Mesothelial cell of epicardium (in vitro differentiated cells): ENCODE data around the gene RBM19. TPM values are rescaled to one million over a fixed set of nuclear protein-coding genes. Genes with fewer than 3 reads are reported as not detected.

Experiments
- DNase-seq, 2 experiments: peaks; one replicate each; pipeline ENCODE4 v3.0.0; 2021; ENCODE audit warnings: low spot score in 2 of 2; ENCODE audit not compliant: unreplicated experiment in 2 of 2
- H3K27ac Mint-ChIP-seq: 2 replicates; pipeline ENCODE4 v1.8.0; 2021; ENCODE audit warnings: mixed read lengths
- H3K27me3 Mint-ChIP-seq: 2 replicates; pipeline ENCODE4 v1.8.0; 2021; ENCODE audit warnings: low read depth, mixed read lengths
- H3K36me3 Mint-ChIP-seq: 2 replicates; pipeline ENCODE4 v1.8.0; 2021; ENCODE audit warnings: mixed read lengths
- H3K4me1 Mint-ChIP-seq: 2 replicates; pipeline ENCODE4 v1.8.0; 2021; ENCODE audit warnings: mixed read lengths
- H3K4me3 Mint-ChIP-seq: 2 replicates; pipeline ENCODE4 v1.8.0; 2021; ENCODE audit warnings: mild to moderate bottlenecking, moderate library complexity, mixed read lengths
- H3K9me3 Mint-ChIP-seq: 2 replicates; pipeline ENCODE4 v1.8.0; 2021; ENCODE audit warnings: mixed read lengths
- total RNA-seq: library from RNA; stranded (reverse); gene quantifications from 3 replicates; pipeline ENCODE4 v1.2.1, GENCODE V29; 2021
- TF ChIP-seq, protein P1 (sequence below): fragments of 200-600 bp; sonication (generic); IDR thresholded peaks from one replicate; pipeline ENCODE4 v1.5.0; 2021; ENCODE audit warnings: antibody characterized with exemption; ENCODE audit not compliant: unreplicated experiment

RBM19 gene
- total RNA-seq, 1 donor from 2014 or later: 43.4 TPM

DNA sequence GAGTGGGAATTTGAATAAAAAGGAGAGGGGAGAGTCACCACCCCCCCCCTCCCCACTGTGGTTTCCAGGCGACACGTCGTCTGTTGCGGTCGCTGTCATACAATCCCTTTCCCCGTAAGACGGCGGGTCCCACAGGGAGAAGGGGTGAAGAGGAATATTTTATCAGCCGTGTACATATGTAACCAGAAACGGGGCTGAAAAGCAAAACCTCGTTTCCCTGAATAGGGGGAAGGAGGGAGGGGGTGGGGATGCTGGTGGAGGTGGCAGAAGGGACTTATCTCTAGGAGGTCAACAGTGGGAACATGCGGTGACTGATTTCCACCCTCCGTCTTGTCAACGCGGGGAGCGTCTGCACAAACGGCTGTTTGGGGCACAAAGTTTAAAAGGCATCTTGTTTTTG lies 171.4 kb downstream of the RBM19 start:
- Mint-ChIP-seq H3K27ac (no peak overlapping the region), H3K4me1 (no peaks in the 10 kb centered on the region), H3K9me3 (no peaks in the 10 kb centered on the region), H3K4me3 (no peak overlapping the region), H3K27me3 (peaks cover 38% of the 10 kb centered on the region), H3K36me3 (no peaks in the 10 kb centered on the region)
- DNase-seq: no peak
- TF ChIP-seq, protein P1, sequence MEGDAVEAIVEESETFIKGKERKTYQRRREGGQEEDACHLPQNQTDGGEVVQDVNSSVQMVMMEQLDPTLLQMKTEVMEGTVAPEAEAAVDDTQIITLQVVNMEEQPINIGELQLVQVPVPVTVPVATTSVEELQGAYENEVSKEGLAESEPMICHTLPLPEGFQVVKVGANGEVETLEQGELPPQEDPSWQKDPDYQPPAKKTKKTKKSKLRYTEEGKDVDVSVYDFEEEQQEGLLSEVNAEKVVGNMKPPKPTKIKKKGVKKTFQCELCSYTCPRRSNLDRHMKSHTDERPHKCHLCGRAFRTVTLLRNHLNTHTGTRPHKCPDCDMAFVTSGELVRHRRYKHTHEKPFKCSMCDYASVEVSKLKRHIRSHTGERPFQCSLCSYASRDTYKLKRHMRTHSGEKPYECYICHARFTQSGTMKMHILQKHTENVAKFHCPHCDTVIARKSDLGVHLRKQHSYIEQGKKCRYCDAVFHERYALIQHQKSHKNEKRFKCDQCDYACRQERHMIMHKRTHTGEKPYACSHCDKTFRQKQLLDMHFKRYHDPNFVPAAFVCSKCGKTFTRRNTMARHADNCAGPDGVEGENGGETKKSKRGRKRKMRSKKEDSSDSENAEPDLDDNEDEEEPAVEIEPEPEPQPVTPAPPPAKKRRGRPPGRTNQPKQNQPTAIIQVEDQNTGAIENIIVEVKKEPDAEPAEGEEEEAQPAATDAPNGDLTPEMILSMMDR: no peak

DNA sequence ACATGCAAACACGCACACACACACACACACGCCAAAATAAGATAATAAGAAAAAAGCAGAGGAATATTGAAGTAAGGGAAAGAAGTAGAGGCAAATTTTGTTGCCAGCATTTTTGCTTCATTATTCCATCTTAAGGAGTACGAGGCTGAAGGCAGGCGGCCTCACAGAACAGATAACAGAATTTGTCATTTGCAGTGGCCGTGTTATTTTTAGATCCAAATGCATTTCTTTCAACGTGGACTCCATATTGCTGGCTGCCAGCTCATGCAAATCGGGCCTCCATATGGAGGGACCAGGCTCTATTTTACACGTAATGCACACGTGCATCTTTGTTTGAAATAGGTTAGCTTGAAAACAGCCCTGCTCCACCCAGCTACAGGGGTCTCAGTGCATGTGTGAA lies 172.9 kb downstream of the RBM19 start:
- peaks cover 7% of the 10 kb centered on the region for H3K9me3 Mint-ChIP-seq
- H3K4me1 Mint-ChIP-seq: no peaks in the 10 kb centered on the region
- TF ChIP-seq, protein P1: no peak
- H3K27me3 Mint-ChIP-seq: peaks cover 45% of the 10 kb centered on the region
- DNase-seq: no peak
- H3K4me3 Mint-ChIP-seq: no peak overlapping the region
- H3K27ac Mint-ChIP-seq: no peak overlapping the region
- H3K36me3 Mint-ChIP-seq: no peaks in the 10 kb centered on the region

DNA sequence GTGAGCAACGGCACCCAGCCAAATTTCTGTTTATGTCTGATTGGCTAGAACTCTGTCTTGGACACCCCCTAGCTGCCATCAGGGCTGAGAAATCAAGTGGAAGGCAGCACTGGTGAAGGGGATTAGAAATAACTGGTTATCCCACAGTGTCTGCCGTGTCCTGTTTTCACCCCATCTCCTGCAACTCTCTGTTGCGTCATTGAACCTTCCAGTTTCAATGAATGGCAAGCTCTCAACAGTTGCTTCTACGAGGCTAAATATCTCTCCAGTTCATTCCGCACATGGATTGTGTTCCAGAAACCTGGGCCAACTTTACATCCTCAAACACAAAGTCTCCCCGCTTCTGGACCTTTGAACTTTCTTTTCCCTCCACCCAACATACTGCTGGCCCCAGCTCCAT lies 173.7 kb downstream of the RBM19 start:
- TF ChIP-seq, protein P1: no peak
- peaks cover 50% of the 10 kb centered on the region for H3K27me3 Mint-ChIP-seq
- no peak for DNase-seq
- peaks cover 10% of the 10 kb centered on the region for H3K9me3 Mint-ChIP-seq
- H3K4me3 Mint-ChIP-seq: no peak overlapping the region
- H3K4me1 Mint-ChIP-seq: no peaks in the 10 kb centered on the region
- H3K36me3 Mint-ChIP-seq: no peaks in the 10 kb centered on the region
- no peak overlapping the region for H3K27ac Mint-ChIP-seq

DNA sequence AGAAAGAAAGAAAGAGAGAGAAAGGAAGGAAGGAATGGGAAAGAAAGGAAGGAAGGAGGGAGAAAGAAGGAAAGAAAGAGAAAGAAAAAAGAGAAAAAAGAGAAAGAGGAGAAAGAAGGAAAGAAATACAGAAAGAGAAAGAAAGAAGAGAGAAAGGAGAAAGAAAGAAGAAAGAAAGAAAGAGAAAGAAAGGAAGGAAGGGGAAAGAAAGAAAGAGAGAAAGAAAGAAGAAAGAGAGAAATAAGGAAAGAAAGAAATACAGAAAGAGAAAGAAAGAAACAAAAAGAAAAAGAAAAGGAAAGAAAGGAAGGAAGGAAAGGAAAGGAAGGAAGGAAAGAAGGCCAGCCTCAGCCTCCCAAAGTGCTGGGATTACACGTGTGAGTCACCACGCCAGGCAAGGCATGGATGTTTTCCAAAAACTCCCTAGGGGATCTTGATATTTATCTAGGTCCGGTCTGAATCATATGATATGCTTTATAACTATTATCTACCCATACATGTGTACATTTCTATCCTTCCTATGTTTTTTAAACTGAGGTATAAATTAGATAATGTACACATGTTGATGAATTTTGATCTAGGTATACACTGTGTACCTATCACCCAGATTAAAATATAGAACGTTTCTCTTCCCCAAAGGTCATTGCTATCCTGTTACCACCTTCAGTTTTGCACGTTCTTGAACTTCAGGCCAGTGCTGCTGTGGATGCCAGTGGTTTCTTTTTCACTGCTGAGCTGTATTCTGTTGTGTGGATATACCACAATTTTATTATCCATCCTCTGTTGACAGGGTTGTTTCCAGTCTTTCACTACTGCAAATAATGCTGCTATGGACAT lies 177.9 kb downstream of the RBM19 start:
- TF ChIP-seq, protein P1: no peak
- peaks cover 2% of the 10 kb centered on the region for H3K4me1 Mint-ChIP-seq
- H3K27me3 Mint-ChIP-seq: peaks cover 66% of the 10 kb centered on the region
- H3K4me3 Mint-ChIP-seq: no peak overlapping the region
- H3K36me3 Mint-ChIP-seq: no peaks in the 10 kb centered on the region
- no peak for DNase-seq
- H3K9me3 Mint-ChIP-seq: peaks cover 17% of the 10 kb centered on the region
- no peak overlapping the region for H3K27ac Mint-ChIP-seq

DNA sequence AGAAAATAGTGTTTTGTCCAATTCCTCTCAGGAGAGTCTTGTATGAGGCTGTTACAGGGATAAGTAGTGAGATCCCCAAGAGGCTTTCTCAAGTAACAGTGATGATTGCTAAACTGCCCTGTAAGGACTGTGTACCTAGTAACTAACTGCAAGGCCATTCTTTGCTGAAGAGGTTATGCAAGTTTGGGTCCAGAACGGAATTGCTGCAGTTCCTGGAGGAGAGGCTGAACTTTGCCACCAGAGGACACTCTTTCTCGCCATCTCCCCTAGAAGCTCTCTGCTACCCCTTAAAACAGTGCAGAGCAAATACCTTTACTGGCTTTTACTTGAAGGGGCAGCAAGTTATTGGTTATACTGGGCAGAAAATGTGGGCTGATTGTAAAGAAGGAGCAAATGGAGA lies 180.0 kb downstream of the RBM19 start:
- Mint-ChIP-seq H3K4me3 (no peak overlapping the region), H3K9me3 (peaks cover 17% of the 10 kb centered on the region), H3K4me1 (peaks cover 9% of the 10 kb centered on the region), H3K27me3 (peaks cover 61% of the 10 kb centered on the region), H3K36me3 (no peaks in the 10 kb centered on the region), H3K27ac (no peak overlapping the region)
- TF ChIP-seq, protein P1: no peak
- DNase-seq: no peak
